OCI-LY1 (cell line): ENCODE results near the gene FKBP7.
"Not testable (repeated sequence)": the region's sequence is repeated elsewhere in the genome, so short reads cannot be mapped to it uniquely, and the experiment has no call there.

Experiments
- H2AFZ ChIP-seq: fragments of 200-600 bp; sonication (generic), shearing (Covaris generic); 2 replicates; pipeline ENCODE4 v1.6.0; 2014; ENCODE audit warnings: antibody characterized with exemption, mild to moderate bottlenecking, low read length
- H3F3A ChIP-seq: fragments of 200-600 bp; sonication (generic), shearing (Covaris generic); 2 replicates; pipeline ENCODE4 v1.6.0; 2014; ENCODE audit warnings: mild to moderate bottlenecking, antibody characterized with exemption, low read length, moderate library complexity; ENCODE audit not compliant: insufficient read depth
- H3K27ac ChIP-seq: fragments of 200-600 bp; sonication (generic); 2 replicates; pipeline ENCODE4 v1.5.1; 2014; ENCODE audit warnings: low read length, mixed run types, mild to moderate bottlenecking, low read depth; ENCODE audit not compliant: poor library complexity, severe bottlenecking
- H3K27me3 ChIP-seq: fragments of 200-600 bp; sonication (generic); 2 replicates; pipeline ENCODE4 v1.6.0; 2014; ENCODE audit warnings: antibody characterized with exemption, mild to moderate bottlenecking, low read length, moderate library complexity; ENCODE audit not compliant: insufficient read depth
- H3K36me3 ChIP-seq: fragments of 200-600 bp; sonication (generic); 2 replicates; pipeline ENCODE4 v1.6.1; 2014; ENCODE audit warnings: mild to moderate bottlenecking, antibody characterized with exemption, low read length, moderate library complexity, mixed read lengths; ENCODE audit not compliant: insufficient read depth
- H3K4me1 ChIP-seq: fragments of 200-600 bp; sonication (generic); 2 replicates; pipeline ENCODE4 v1.5.1; 2014; ENCODE audit warnings: mild to moderate bottlenecking, low read length, moderate library complexity; ENCODE audit not compliant: insufficient read depth, severe bottlenecking
- H3K4me2 ChIP-seq: fragments of 200-600 bp; sonication (generic), shearing (Covaris generic); 2 replicates; pipeline ENCODE4 v1.6.1; 2014; ENCODE audit warnings: low read length
- H3K4me3 ChIP-seq: fragments of 200-600 bp; sonication (generic); 2 replicates; pipeline ENCODE4 v1.5.1; 2014; ENCODE audit warnings: low read length, low read depth, mild to moderate bottlenecking, mixed read lengths; ENCODE audit not compliant: poor library complexity, severe bottlenecking
- H3K79me2 ChIP-seq: fragments of 200-600 bp; shearing (Covaris generic); 2 replicates; pipeline ENCODE4 v1.6.1; 2016; ENCODE audit warnings: mixed run types, low read length, mixed read lengths; ENCODE audit not compliant: insufficient read depth
- H3K9ac ChIP-seq: fragments of 200-600 bp; sonication (generic), shearing (Covaris generic); 2 replicates; pipeline ENCODE4 v1.6.1; 2014; ENCODE audit warnings: mild to moderate bottlenecking, low read length, mixed read lengths
- H3K9me2 ChIP-seq: fragments of 200-600 bp; sonication (generic), shearing (Covaris generic); 2 replicates; pipeline ENCODE4 v1.6.1; 2014; ENCODE audit warnings: low read depth, mild to moderate bottlenecking, low read length, mixed read lengths
- H3K9me3 ChIP-seq: fragments of 200-600 bp; shearing (Covaris generic); 2 replicates; pipeline ENCODE4 v1.6.1; 2014; ENCODE audit warnings: low read length, mixed read lengths
- H4K20me1 ChIP-seq: fragments of 200-600 bp; sonication (generic), shearing (Covaris generic); 2 replicates; pipeline ENCODE4 v1.6.0; 2016; ENCODE audit warnings: mild to moderate bottlenecking, low read length; ENCODE audit not compliant: insufficient read depth
- CTCF ChIP-seq: fragments of 200-600 bp; sonication (generic), shearing (Covaris generic); IDR thresholded peaks from 2 replicates; pipeline ENCODE4 v1.5.1; 2017; ENCODE audit warnings: mild to moderate bottlenecking, antibody characterized with exemption, low read length, moderate library complexity, mixed read lengths
- EZH2 ChIP-seq: fragments of 200-600 bp; sonication (generic), shearing (Covaris generic); IDR thresholded peaks from 2 replicates; pipeline ENCODE4 v1.8.0; 2017; ENCODE audit warnings: borderline replicate concordance, mixed run types, mild to moderate bottlenecking, antibody characterized with exemption, low read length, moderate library complexity, mixed read lengths

The FKBP7 gene

DNA sequence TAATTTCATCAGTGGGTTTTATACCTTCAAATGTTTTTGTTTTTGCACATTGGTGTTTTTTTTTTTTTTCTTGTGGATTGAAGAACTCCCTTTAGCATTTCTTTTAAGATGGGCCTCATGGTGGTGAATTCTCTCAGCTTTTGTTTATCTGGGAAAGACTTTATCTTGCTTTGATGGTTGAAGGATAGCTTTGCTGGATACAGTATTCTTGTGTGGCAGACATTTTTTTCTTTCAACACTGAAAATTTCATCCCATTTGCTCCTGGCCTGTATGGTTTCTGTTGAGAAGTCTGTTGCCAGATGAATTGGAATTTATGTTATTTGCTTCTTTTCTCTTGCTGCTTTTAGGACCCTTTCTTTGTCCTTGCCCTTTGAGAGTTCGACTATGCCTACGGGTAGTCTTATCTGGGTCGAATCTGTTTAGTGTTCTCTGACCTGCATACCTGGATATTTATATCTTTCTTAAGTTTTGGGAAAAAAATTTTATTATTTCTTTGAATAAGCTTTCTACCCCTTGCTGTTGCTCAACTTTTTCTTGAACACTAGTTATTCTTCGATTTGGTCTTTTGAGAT lies 53.1 kb downstream of the FKBP7 start:
- Histone ChIP-seq H3K9ac (no peak overlapping the region), H3K9me3 (peaks cover 7% of the 10 kb centered on the region; the same call in 1 of the 2 replicates), H3K27me3 (no peaks in the 10 kb centered on the region), H3K36me3 (peaks cover 39% of the 10 kb centered on the region), H4K20me1 (no peaks in the 10 kb centered on the region), H3K79me2 (no peaks in the 10 kb centered on the region), H3K9me2 (no peaks in the 10 kb centered on the region), H3K27ac (no peak overlapping the region), H3K4me1 (no peaks in the 10 kb centered on the region), H3K4me2 (no peak overlapping the region), H3K4me3 (no peak overlapping the region), H3F3A (no peaks in the 10 kb centered on the region), H2AFZ (no peak overlapping the region)
- TF ChIP-seq EZH2 (no peak), CTCF (no peak)

DNA sequence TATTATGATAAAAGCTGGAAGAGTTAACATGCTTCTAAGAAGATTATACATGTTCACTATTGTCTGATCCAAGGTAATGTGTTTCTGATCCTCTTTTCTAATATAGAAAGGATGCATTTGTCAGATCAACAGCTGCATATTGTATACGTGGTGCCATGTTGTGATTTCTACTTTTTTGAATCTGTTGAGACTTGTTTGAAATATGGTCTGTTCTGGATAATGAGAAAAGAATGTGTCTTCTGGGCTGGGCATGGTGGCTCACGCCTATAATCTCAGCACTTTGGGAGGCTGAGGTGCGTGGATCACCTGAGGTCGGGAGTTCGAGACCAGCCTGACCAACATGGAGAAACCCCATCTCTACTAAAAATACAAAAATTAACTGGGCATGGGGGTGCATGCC lies 54.7 kb downstream of the FKBP7 start:
- not testable (repeated sequence) for H4K20me1 ChIP-seq, H3K9ac ChIP-seq, H3K9me3 ChIP-seq, H3K4me1 ChIP-seq, H3K27ac ChIP-seq, H3K4me2 ChIP-seq, H3K9me2 ChIP-seq, H3F3A ChIP-seq, H2AFZ ChIP-seq, H3K4me3 ChIP-seq, H3K27me3 ChIP-seq, H3K79me2 ChIP-seq
- H3K36me3 ChIP-seq = peaks cover 24% of the 10 kb centered on the region

DNA sequence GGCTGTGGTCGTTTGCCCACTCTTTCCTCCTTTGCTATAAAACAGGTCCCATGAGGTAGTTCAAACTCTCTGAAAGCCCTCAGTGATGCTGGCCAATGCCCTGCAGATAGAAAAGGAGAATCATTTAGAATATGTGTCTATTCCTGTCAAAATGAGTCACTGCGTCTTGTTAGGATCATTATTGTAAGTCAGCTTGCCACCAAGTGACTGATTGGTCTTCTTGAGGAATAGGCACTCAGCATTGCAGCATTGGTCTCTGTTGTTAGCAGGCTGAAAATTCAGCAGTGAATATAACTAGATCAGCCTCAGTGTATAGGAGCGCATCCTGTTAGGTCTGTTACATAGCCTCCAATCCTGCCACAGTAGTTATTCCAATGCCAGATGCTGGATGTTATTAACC lies 56.3 kb downstream of the FKBP7 start:
- TF ChIP-seq CTCF (no peak), EZH2 (no peak)
- H3K79me2 ChIP-seq = no peaks in the 10 kb centered on the region
- no peak overlapping the region for H3K27ac ChIP-seq
- H2AFZ ChIP-seq = no peak overlapping the region
- H4K20me1 ChIP-seq = no peaks in the 10 kb centered on the region
- H3K9ac ChIP-seq = no peak overlapping the region
- H3K9me2 ChIP-seq = no peaks in the 10 kb centered on the region
- peaks cover 5% of the 10 kb centered on the region for H3K4me1 ChIP-seq
- H3F3A ChIP-seq = no peaks in the 10 kb centered on the region
- H3K4me3 ChIP-seq = no peak overlapping the region
- peaks cover 7% of the 10 kb centered on the region; the same call in 1 of the 2 replicates for H3K9me3 ChIP-seq
- H3K4me2 ChIP-seq = no peak overlapping the region
- peaks cover 9% of the 10 kb centered on the region for H3K36me3 ChIP-seq
- H3K27me3 ChIP-seq = no peaks in the 10 kb centered on the region

DNA sequence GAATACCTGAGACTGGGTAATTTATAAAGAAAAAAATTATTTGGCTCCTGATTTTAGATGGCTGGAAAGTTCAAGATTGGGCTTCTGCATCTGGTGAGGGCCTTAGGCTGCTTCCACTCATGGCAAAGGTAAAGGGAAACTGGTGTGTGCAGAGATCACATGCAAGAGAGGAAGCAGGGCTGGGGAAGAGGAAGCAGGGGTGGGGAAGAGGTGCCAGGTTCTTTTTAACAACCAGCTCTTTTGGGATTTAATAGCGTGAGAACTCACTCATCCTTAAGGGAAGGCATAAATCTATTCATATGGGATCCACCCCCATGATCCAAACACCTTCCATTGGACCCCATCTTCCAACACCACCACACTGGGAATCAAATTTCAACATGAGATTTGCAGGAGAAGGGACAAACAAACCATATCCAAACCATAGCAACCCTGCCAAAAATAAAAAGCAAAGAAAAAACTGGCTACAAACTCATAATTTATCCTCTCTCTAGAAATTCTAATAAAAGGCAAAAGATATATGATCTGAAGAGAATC lies 57.9 kb downstream of the FKBP7 start:
- no peak overlapping the region for H3K9ac ChIP-seq
- H3F3A ChIP-seq = no peaks in the 10 kb centered on the region
- H3K4me1 ChIP-seq = peaks cover 12% of the 10 kb centered on the region
- no peak overlapping the region for H3K27ac ChIP-seq
- no peak overlapping the region for H2AFZ ChIP-seq
- TF ChIP-seq EZH2 (no peak), CTCF (no peak)
- no peaks in the 10 kb centered on the region for H3K9me2 ChIP-seq
- H3K4me2 ChIP-seq = no peak overlapping the region
- no peaks in the 10 kb centered on the region for H3K79me2 ChIP-seq
- H4K20me1 ChIP-seq = no peaks in the 10 kb centered on the region
- H3K27me3 ChIP-seq = no peaks in the 10 kb centered on the region
- peaks cover 5% of the 10 kb centered on the region; the same call in 1 of the 2 replicates for H3K9me3 ChIP-seq
- H3K36me3 ChIP-seq = no peaks in the 10 kb centered on the region
- no peak overlapping the region for H3K4me3 ChIP-seq
